Measurements from ENCODE around the gene PNMA8B.

- no peak for TF ChIP-seq POLR2A (IDR thresholded peaks at IDR 0.05)
- TF ChIP-seq CTCF (IDR thresholded peaks at IDR 0.05) = no peak
Measured at GRCh38 chr19:46484656-46485055, 11.0 kb downstream of the PNMA8B start.
